GM18498 (cell line): Measurements from ENCODE around the gene FOXA1.
A peak's percentile ranks its signal among the peaks of the same experiment; 100 is the strongest.

Experiments used
- ATAC-seq: cut with Tn5 transposase; IDR thresholded peaks from one replicate; pipeline ENCODE4 v1.9.1; 2021; ENCODE audit warnings: mild to moderate bottlenecking, moderate library complexity; ENCODE audit not compliant: unreplicated experiment

FOXA1 gene

GRCh38 chr14:37602605-37603453, 7.8 kb upstream of the FOXA1 start:
- ATAC-seq = no peak

GRCh38 chr14:37601865-37602264, 6.8 kb upstream of the FOXA1 start:
- no peak for ATAC-seq

GRCh38 chr14:37600880-37601741, 6.1 kb upstream of the FOXA1 start:
- no peak for ATAC-seq

GRCh38 chr14:37599507-37600368, 4.7 kb upstream of the FOXA1 start:
- no peak for ATAC-seq

GRCh38 chr14:37598747-37599506, 3.9 kb upstream of the FOXA1 start:
- ATAC-seq = no peak

- ATAC-seq = no peak
Observed at GRCh38 chr14:37597914-37598746, 3.1 kb upstream of the FOXA1 start.

GRCh38 chr14:37597538-37597913, 2.5 kb upstream of the FOXA1 start:
- ATAC-seq = no peak

- no peak for ATAC-seq
Observed at GRCh38 chr14:37596790-37597472, 1.9 kb upstream of the FOXA1 start.

GRCh38 chr14:37595809-37596621, 966 bp upstream of the FOXA1 start:
- peak; percentile 67 for ATAC-seq

- ATAC-seq = no peak
Observed at GRCh38 chr14:37594238-37594970, 645 bp downstream of the FOXA1 start.

- ATAC-seq = no peak
Observed at GRCh38 chr14:37593511-37594237, 1.4 kb downstream of the FOXA1 start.

GRCh38 chr14:37592482-37593408, 2.3 kb downstream of the FOXA1 start:
- no peak for ATAC-seq

GRCh38 chr14:37591941-37592481, 3.0 kb downstream of the FOXA1 start:
- ATAC-seq = no peak

- no peak for ATAC-seq
Observed at GRCh38 chr14:37591311-37591940, 3.6 kb downstream of the FOXA1 start.
